GM19099 (cell line): ENCODE measurements around the gene AHCYL1.

ENCODE experiments used
- POLR2A ChIP-seq: IDR thresholded peaks from 3 replicates; pipeline ENCODE4 v1.6.1; 2011; ENCODE audit warnings: low read depth; ENCODE audit not compliant: insufficient read length; ENCODE audit errors: extremely low read depth

AHCYL1 gene

GRCh38 chr1:110070671-110071242 is 86.2 kb downstream of the AHCYL1 start, which contains the start of gene ALX3:
TSS of gene ALX3 (minus strand) at chr1:110070672. CDS start at chr1:110070612, 60 bp downstream.
- no peak for TF ChIP-seq POLR2A
